ENCODE data around the gene GFRA1.

Gene GFRA1

GRCh38 chr10:116083226-116083762, 189.7 kb downstream of the GFRA1 start:
- no peaks in the 10 kb centered on the region for H3K79me2 ChIP-seq
- H3K9ac ChIP-seq = no peak overlapping the region
- no peaks in the 10 kb centered on the region for H3K36me3 ChIP-seq (ENCODE audit: control insufficient read depth, insufficient read depth, low read length)
- no peaks in the 10 kb centered on the region for H3K27me3 ChIP-seq (ENCODE audit: control insufficient read depth, insufficient read depth, low read length)
- H3K4me3 ChIP-seq (ENCODE audit: low read depth, low read length) = no peak overlapping the region
- no peak overlapping the region for H2AFZ ChIP-seq
- H3K4me2 ChIP-seq (ENCODE audit: low read length) = no peak overlapping the region
- TF ChIP-seq CTCF (IDR thresholded peaks at IDR 0.05) = no peak
- no peaks in the 10 kb centered on the region for H3K9me3 ChIP-seq (ENCODE audit: control insufficient read depth, low read length)
- H3K4me1 ChIP-seq = no peaks in the 10 kb centered on the region
- H3K27ac ChIP-seq = no peak overlapping the region

- no peak overlapping the region for H3K4me3 ChIP-seq (ENCODE audit: low read depth, low read length)
- H3K79me2 ChIP-seq = no peaks in the 10 kb centered on the region
- H2AFZ ChIP-seq = no peak overlapping the region
- no peak overlapping the region for H3K4me2 ChIP-seq (ENCODE audit: low read length)
- H3K9ac ChIP-seq = no peak overlapping the region
- H3K27ac ChIP-seq = no peak overlapping the region
- no peaks in the 10 kb centered on the region for H3K4me1 ChIP-seq
- H3K27me3 ChIP-seq (ENCODE audit: control insufficient read depth, insufficient read depth, low read length) = no peaks in the 10 kb centered on the region
- TF ChIP-seq CTCF (IDR thresholded peaks at IDR 0.05) = no peak
- H3K9me3 ChIP-seq (ENCODE audit: control insufficient read depth, low read length) = no peaks in the 10 kb centered on the region
- no peaks in the 10 kb centered on the region for H3K36me3 ChIP-seq (ENCODE audit: control insufficient read depth, insufficient read depth, low read length)
Measured at GRCh38 chr10:116082762-116083161, 190.2 kb downstream of the GFRA1 start.

- Histone ChIP-seq H2AFZ (no peak overlapping the region), H3K27ac (no peak overlapping the region), H3K36me3 (ENCODE audit: control insufficient read depth, insufficient read depth, low read length) (no peaks in the 10 kb centered on the region), H3K9ac (no peak overlapping the region), H3K9me3 (ENCODE audit: control insufficient read depth, low read length) (no peaks in the 10 kb centered on the region), H3K27me3 (ENCODE audit: control insufficient read depth, insufficient read depth, low read length) (no peaks in the 10 kb centered on the region), H3K79me2 (no peaks in the 10 kb centered on the region), H3K4me2 (ENCODE audit: low read length) (no peak overlapping the region), H3K4me1 (no peaks in the 10 kb centered on the region), H3K4me3 (ENCODE audit: low read depth, low read length) (no peak overlapping the region)
- no peak for TF ChIP-seq CTCF (IDR thresholded peaks at IDR 0.05)
Measured at GRCh38 chr10:116082206-116082605, 190.8 kb downstream of the GFRA1 start.

GRCh38 chr10:116080553-116080952, 192.5 kb downstream of the GFRA1 start:
- no peak overlapping the region for H3K27ac ChIP-seq
- H3K4me1 ChIP-seq = no peaks in the 10 kb centered on the region
- H3K4me2 ChIP-seq (ENCODE audit: low read length) = no peak overlapping the region
- no peaks in the 10 kb centered on the region for H3K27me3 ChIP-seq (ENCODE audit: control insufficient read depth, insufficient read depth, low read length)
- H2AFZ ChIP-seq = no peak overlapping the region
- no peak overlapping the region for H3K4me3 ChIP-seq (ENCODE audit: low read depth, low read length)
- H3K9me3 ChIP-seq (ENCODE audit: control insufficient read depth, low read length) = no peaks in the 10 kb centered on the region
- no peaks in the 10 kb centered on the region for H3K36me3 ChIP-seq (ENCODE audit: control insufficient read depth, insufficient read depth, low read length)
- no peaks in the 10 kb centered on the region for H3K79me2 ChIP-seq
- TF ChIP-seq CTCF (IDR thresholded peaks at IDR 0.05) = no peak
- H3K9ac ChIP-seq = no peak overlapping the region

GRCh38 chr10:116079355-116079754, 193.7 kb downstream of the GFRA1 start:
- H2AFZ ChIP-seq = no peak overlapping the region
- H3K9ac ChIP-seq = no peak overlapping the region
- no peak for TF ChIP-seq CTCF (IDR thresholded peaks at IDR 0.05)
- no peak overlapping the region for H3K4me3 ChIP-seq (ENCODE audit: low read depth, low read length)
- H3K9me3 ChIP-seq (ENCODE audit: control insufficient read depth, low read length) = no peaks in the 10 kb centered on the region
- H3K79me2 ChIP-seq = no peaks in the 10 kb centered on the region
- H3K4me1 ChIP-seq = no peaks in the 10 kb centered on the region
- no peaks in the 10 kb centered on the region for H3K27me3 ChIP-seq (ENCODE audit: control insufficient read depth, insufficient read depth, low read length)
- no peak overlapping the region for H3K4me2 ChIP-seq (ENCODE audit: low read length)
- no peak overlapping the region for H3K27ac ChIP-seq
- H3K36me3 ChIP-seq (ENCODE audit: control insufficient read depth, insufficient read depth, low read length) = no peaks in the 10 kb centered on the region
